HEK293 (cell line): Measurements from ENCODE around the gene PRTG.
A peak's percentile ranks its signal among the peaks of the same experiment; 100 is the strongest.
"Not testable (repeated sequence)": the region's sequence is repeated elsewhere in the genome, so short reads cannot be mapped to it uniquely, and the experiment has no call there.

Experiments used
- CTCF ChIA-PET: fragments of 350-600 bp; formaldehyde crosslinking; extraction: SDS; loops from one replicate; lab custom pipeline; 2021; ENCODE audit warnings: antibody characterized with exemption; lab: Yijun Ruan, JAX
- POLR2A ChIA-PET: fragments of 300-600 bp; formaldehyde crosslinking; extraction: SDS; loops from one replicate; lab custom pipeline; 2020; ENCODE audit warnings: antibody characterized with exemption, inconsistent platforms; lab: Yijun Ruan, JAX
- H3K27ac ChIP-seq: fragments of 200-500 bp; sonication (Bioruptor generic); 2 replicates; pipeline ENCODE4 v1.5.1; 2014; ENCODE audit warnings: low read depth, low read length, control low read depth, inconsistent platforms; ENCODE audit errors: extremely low read depth
- H3K36me3 ChIP-seq, 2 experiments: fragments of 200-500 bp in 1 of 2; sonication (Bioruptor generic) in 1 of 2; 1 replicate in 1 of 2; 2 replicates in 1 of 2; pipeline ENCODE4 v1.5.1; 2014 to 2017; ENCODE audit warnings: inconsistent platforms in 2 of 2, low read length in 2 of 2; ENCODE audit not compliant: control insufficient read depth in 2 of 2, insufficient read depth in 1 of 2
- H3K4me1 ChIP-seq: fragments of 200-500 bp; sonication (Bioruptor generic); 2 replicates; pipeline ENCODE4 v1.5.1; 2014; ENCODE audit warnings: mild to moderate bottlenecking, low read length, inconsistent platforms; ENCODE audit not compliant: control insufficient read depth, insufficient read depth
- H3K4me3 ChIP-seq: 2 replicates; pipeline ENCODE4 v1.5.1; 2011; ENCODE audit warnings: low read depth, mild to moderate bottlenecking, control low read depth, low read length, moderate library complexity
- H3K9me3 ChIP-seq: fragments of 200-500 bp; sonication (Bioruptor generic); 2 replicates; pipeline ENCODE4 v1.5.1; 2014; ENCODE audit warnings: low read depth, low read length, inconsistent platforms; ENCODE audit not compliant: control insufficient read depth, insufficient read depth
- FEZF1 ChIP-seq: fragments of 450-650 bp; formaldehyde crosslinking; IDR thresholded peaks from 2 replicates; pipeline ENCODE4 v1.5.1; 2016; ENCODE audit warnings: missing biosample characterization, missing genetic modification characterization
- GFI1B ChIP-seq: fragments of 450-650 bp; formaldehyde crosslinking; IDR thresholded peaks from 2 replicates; pipeline ENCODE4 v1.5.1; 2016; ENCODE audit warnings: missing biosample characterization, missing genetic modification characterization
- REPIN1 ChIP-seq: fragments of 450-650 bp; formaldehyde crosslinking; IDR thresholded peaks from 2 replicates; pipeline ENCODE4 v1.5.1; 2017; ENCODE audit warnings: missing biosample characterization, missing genetic modification characterization, low read depth
- YY1 ChIP-seq: fragments of 450-650 bp; formaldehyde crosslinking; IDR thresholded peaks from 2 replicates; pipeline ENCODE4 v1.5.1; 2018; ENCODE audit warnings: missing biosample characterization, missing genetic modification characterization
- ZBTB8A ChIP-seq: fragments of 450-650 bp; formaldehyde crosslinking; IDR thresholded peaks from 2 replicates; pipeline ENCODE4 v1.5.1; 2016; ENCODE audit warnings: missing biosample characterization, missing genetic modification characterization
- ZIC2 ChIP-seq: fragments of 450-650 bp; formaldehyde crosslinking; IDR thresholded peaks from 2 replicates; pipeline ENCODE4 v1.5.1; 2016; ENCODE audit warnings: missing biosample characterization, missing genetic modification characterization
- ZNF146 ChIP-seq: fragments of 450-650 bp; formaldehyde crosslinking; IDR thresholded peaks from 2 replicates; pipeline ENCODE4 v1.5.1; 2016; ENCODE audit warnings: missing biosample characterization, missing genetic modification characterization
- ZNF19 ChIP-seq: fragments of 450-650 bp; formaldehyde crosslinking; IDR thresholded peaks from 2 replicates; pipeline ENCODE4; 2016; ENCODE audit warnings: missing biosample characterization, missing genetic modification characterization, low read depth
- ZNF239 ChIP-seq: fragments of 450-650 bp; formaldehyde crosslinking; IDR thresholded peaks from 2 replicates; pipeline ENCODE4 v1.5.1; 2016; ENCODE audit warnings: missing biosample characterization, missing genetic modification characterization
- ZNF24 ChIP-seq: fragments of 450-650 bp; formaldehyde crosslinking; IDR thresholded peaks from 2 replicates; pipeline ENCODE4 v1.5.1; 2016; ENCODE audit warnings: missing biosample characterization, missing genetic modification characterization
- ZNF354C ChIP-seq: fragments of 450-650 bp; formaldehyde crosslinking; IDR thresholded peaks from 2 replicates; pipeline ENCODE4 v1.5.1; 2016; ENCODE audit warnings: missing biosample characterization, missing genetic modification characterization, low read depth, borderline replicate concordance
- ZNF423 ChIP-seq: fragments of 450-650 bp; formaldehyde crosslinking; IDR thresholded peaks from 2 replicates; pipeline ENCODE4 v1.5.1; 2016; ENCODE audit warnings: missing biosample characterization, missing genetic modification characterization
- ZNF433 ChIP-seq: fragments of 450-650 bp; formaldehyde crosslinking; IDR thresholded peaks from 2 replicates; pipeline ENCODE4 v1.5.1; 2016; ENCODE audit warnings: missing biosample characterization, missing genetic modification characterization, low read depth
- ZNF555 ChIP-seq: fragments of 450-650 bp; formaldehyde crosslinking; conservative IDR thresholded peaks from 2 replicates; pipeline ENCODE4 v1.5.1; 2017; ENCODE audit warnings: missing biosample characterization, mild to moderate bottlenecking, missing genetic modification characterization, inconsistent platforms
- ZNF558 ChIP-seq: fragments of 450-650 bp; formaldehyde crosslinking; IDR thresholded peaks from 2 replicates; pipeline ENCODE4 v1.5.1; 2016; ENCODE audit warnings: missing biosample characterization, missing genetic modification characterization
- ZNF561 ChIP-seq: fragments of 450-650 bp; IDR thresholded peaks from 2 replicates; pipeline ENCODE4 v1.5.1; 2018; ENCODE audit warnings: missing biosample characterization, missing genetic modification characterization, borderline replicate concordance
- ZNF629 ChIP-seq: fragments of 450-650 bp; formaldehyde crosslinking; IDR thresholded peaks from 2 replicates; pipeline ENCODE4 v1.5.1; 2017; ENCODE audit warnings: missing biosample characterization, missing genetic modification characterization
- ZNF654 ChIP-seq: fragments of 450-650 bp; formaldehyde crosslinking; IDR thresholded peaks from 2 replicates; pipeline ENCODE4 v1.5.1; 2016; ENCODE audit warnings: low read depth, missing biosample characterization, missing genetic modification characterization
- ZNF664 ChIP-seq: fragments of 450-650 bp; formaldehyde crosslinking; IDR thresholded peaks from 2 replicates; pipeline ENCODE4 v1.5.1; 2016; ENCODE audit warnings: missing biosample characterization, missing genetic modification characterization
- ZNF791 ChIP-seq: fragments of 450-650 bp; formaldehyde crosslinking; IDR thresholded peaks from 2 replicates; pipeline ENCODE4 v1.5.1; 2016; ENCODE audit warnings: missing biosample characterization, missing genetic modification characterization
- ZNF792 ChIP-seq: fragments of 450-650 bp; formaldehyde crosslinking; IDR thresholded peaks from 2 replicates; pipeline ENCODE4 v1.5.1; 2016; ENCODE audit warnings: missing biosample characterization, missing genetic modification characterization
- TF ChIP-seq, protein P1 (sequence below): fragments of 450-650 bp; formaldehyde crosslinking; IDR thresholded peaks from 2 replicates; pipeline ENCODE4 v1.5.1; 2016; ENCODE audit warnings: missing biosample characterization, missing genetic modification characterization
- TF ChIP-seq, protein P2 (sequence below): fragments of 450-650 bp; formaldehyde crosslinking; conservative IDR thresholded peaks from 2 replicates; pipeline ENCODE4 v1.5.1; 2016; ENCODE audit warnings: low read depth, missing biosample characterization, missing genetic modification characterization

Gene PRTG

GRCh38 chr15:55764398-55764797 lies 21.4 kb upstream of the PRTG start:
- TF ChIP-seq ZNF19 (tag by site-specific recombination) (no peak), ZNF555 (tag by site-specific recombination) (no peak), ZNF239 (tag by site-specific recombination) (no peak), GFI1B (tag by site-specific recombination) (no peak), ZNF146 (tag by site-specific recombination) (no peak), REPIN1 (tag by site-specific recombination) (no peak)
- TF ChIP-seq, all 188 proteins: peak for 0
- POLR2A ChIA-PET = no interaction called here
- H3K4me3 ChIP-seq = no peak overlapping the region

GRCh38 chr15:55758580-55758986 lies 15.6 kb upstream of the PRTG start:
- Histone ChIP-seq H3K4me1 (no peaks in the 10 kb centered on the region), H3K4me3 (no peak overlapping the region), H3K27ac (no peak overlapping the region), H3K36me3 (no peaks in the 10 kb centered on the region)
- ChIA-PET POLR2A (no interaction called here), CTCF (no interaction called here)
- TF ChIP-seq ZNF423 (tag by site-specific recombination) = peak; percentile 63; the same call in 1 of the 2 replicates
- TF ChIP-seq FEZF1 (tag by site-specific recombination) = 0 out of 2 replicates have a peak, but pooled peaks have one; percentile 34
- 0 out of 2 replicates have a peak, but pooled peaks have one; percentile 28 for TF ChIP-seq ZNF561 (tag by site-specific recombination)
- no peak for TF ChIP-seq ZNF792 (tag by site-specific recombination)
- TF ChIP-seq REPIN1 (tag by site-specific recombination) = no peak
- 0 out of 2 replicates have a peak, but pooled peaks have one; percentile 12 for TF ChIP-seq ZNF629 (tag by site-specific recombination)
- peak; percentile 59; the same call in 1 of the 2 replicates for TF ChIP-seq ZBTB8A
- TF ChIP-seq ZNF24 (tag by site-specific recombination) = no peak
- TF ChIP-seq YY1 (tag by site-specific recombination) = peak; percentile 59; the same call in 1 of the 2 replicates
- peak; percentile 96 for TF ChIP-seq ZIC2 (tag by site-specific recombination)
- TF ChIP-seq, all 188 proteins: peak for 7
- no peaks in the 10 kb centered on the region for H3K9me3 ChIP-seq

More at GRCh38 chr15:55764398-55764797, 21.4 kb upstream of the PRTG start:
- H3K9me3 ChIP-seq = no peaks in the 10 kb centered on the region
- no peak overlapping the region for H3K27ac ChIP-seq
- no peaks in the 10 kb centered on the region for H3K4me1 ChIP-seq
- CTCF ChIA-PET = interaction anchor here (0.7 to 3.4 kb wide), 2 partner anchors 11 to 47 kb away, joined by 3 to 13 read pairs; no protein-coding TSS in a partner anchor
- no peaks in the 10 kb centered on the region for H3K36me3 ChIP-seq

DNA sequence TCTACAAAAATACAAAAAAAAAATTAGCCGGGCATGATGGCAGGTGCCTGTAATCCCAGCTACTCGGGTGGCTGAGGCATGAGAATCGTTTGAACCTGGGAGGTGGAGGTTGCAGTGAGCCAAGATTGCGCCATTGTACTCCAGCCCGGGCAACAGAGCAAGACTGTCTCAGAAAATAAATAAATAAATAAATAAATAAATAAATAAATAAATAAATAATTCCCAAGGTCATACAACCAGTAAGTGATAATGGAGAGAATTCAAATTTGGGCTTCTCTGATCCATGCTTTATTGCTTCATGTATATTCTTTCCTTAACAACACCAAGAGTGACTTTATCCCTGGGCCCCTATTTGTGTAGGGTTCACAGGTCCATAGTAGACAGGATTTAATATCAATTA lies 10.5 kb upstream of the PRTG start:
- H3K4me1 ChIP-seq, H3K36me3 ChIP-seq, H3K4me3 ChIP-seq, POLR2A ChIA-PET, H3K9me3 ChIP-seq, H3K27ac ChIP-seq: not testable (repeated sequence)
- CTCF ChIA-PET = interaction anchor here (0.5 kb wide), 1 partner anchor 30 kb away, joined by 3 read pairs; no protein-coding TSS in a partner anchor
- TF ChIP-seq ZNF791 (tag by site-specific recombination) (0 out of 2 replicates have a peak, but pooled peaks have one; percentile 17), ZNF629 (tag by site-specific recombination) (0 out of 2 replicates have a peak, but pooled peaks have one; percentile 20), ZBTB8A (peak; percentile 50), ZNF558 (0 out of 2 replicates have a peak, but pooled peaks have one; percentile 50), ZNF433 (tag by site-specific recombination) (peak; percentile 72), ZNF354C (0 out of 2 replicates have a peak, but pooled peaks have one; percentile 57), ZNF654 (tag by site-specific recombination) (0 out of 2 replicates have a peak, but pooled peaks have one; percentile 14), ZNF664 (tag by site-specific recombination) (peak; percentile 57; the same call in 1 of the 2 replicates)
- TF ChIP-seq, protein P1, sequence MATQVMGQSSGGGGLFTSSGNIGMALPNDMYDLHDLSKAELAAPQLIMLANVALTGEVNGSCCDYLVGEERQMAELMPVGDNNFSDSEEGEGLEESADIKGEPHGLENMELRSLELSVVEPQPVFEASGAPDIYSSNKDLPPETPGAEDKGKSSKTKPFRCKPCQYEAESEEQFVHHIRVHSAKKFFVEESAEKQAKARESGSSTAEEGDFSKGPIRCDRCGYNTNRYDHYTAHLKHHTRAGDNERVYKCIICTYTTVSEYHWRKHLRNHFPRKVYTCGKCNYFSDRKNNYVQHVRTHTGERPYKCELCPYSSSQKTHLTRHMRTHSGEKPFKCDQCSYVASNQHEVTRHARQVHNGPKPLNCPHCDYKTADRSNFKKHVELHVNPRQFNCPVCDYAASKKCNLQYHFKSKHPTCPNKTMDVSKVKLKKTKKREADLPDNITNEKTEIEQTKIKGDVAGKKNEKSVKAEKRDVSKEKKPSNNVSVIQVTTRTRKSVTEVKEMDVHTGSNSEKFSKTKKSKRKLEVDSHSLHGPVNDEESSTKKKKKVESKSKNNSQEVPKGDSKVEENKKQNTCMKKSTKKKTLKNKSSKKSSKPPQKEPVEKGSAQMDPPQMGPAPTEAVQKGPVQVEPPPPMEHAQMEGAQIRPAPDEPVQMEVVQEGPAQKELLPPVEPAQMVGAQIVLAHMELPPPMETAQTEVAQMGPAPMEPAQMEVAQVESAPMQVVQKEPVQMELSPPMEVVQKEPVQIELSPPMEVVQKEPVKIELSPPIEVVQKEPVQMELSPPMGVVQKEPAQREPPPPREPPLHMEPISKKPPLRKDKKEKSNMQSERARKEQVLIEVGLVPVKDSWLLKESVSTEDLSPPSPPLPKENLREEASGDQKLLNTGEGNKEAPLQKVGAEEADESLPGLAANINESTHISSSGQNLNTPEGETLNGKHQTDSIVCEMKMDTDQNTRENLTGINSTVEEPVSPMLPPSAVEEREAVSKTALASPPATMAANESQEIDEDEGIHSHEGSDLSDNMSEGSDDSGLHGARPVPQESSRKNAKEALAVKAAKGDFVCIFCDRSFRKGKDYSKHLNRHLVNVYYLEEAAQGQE (tag by site-specific recombination) = peak; percentile 51; the same call in 1 of the 2 replicates
- TF ChIP-seq, protein P2, sequence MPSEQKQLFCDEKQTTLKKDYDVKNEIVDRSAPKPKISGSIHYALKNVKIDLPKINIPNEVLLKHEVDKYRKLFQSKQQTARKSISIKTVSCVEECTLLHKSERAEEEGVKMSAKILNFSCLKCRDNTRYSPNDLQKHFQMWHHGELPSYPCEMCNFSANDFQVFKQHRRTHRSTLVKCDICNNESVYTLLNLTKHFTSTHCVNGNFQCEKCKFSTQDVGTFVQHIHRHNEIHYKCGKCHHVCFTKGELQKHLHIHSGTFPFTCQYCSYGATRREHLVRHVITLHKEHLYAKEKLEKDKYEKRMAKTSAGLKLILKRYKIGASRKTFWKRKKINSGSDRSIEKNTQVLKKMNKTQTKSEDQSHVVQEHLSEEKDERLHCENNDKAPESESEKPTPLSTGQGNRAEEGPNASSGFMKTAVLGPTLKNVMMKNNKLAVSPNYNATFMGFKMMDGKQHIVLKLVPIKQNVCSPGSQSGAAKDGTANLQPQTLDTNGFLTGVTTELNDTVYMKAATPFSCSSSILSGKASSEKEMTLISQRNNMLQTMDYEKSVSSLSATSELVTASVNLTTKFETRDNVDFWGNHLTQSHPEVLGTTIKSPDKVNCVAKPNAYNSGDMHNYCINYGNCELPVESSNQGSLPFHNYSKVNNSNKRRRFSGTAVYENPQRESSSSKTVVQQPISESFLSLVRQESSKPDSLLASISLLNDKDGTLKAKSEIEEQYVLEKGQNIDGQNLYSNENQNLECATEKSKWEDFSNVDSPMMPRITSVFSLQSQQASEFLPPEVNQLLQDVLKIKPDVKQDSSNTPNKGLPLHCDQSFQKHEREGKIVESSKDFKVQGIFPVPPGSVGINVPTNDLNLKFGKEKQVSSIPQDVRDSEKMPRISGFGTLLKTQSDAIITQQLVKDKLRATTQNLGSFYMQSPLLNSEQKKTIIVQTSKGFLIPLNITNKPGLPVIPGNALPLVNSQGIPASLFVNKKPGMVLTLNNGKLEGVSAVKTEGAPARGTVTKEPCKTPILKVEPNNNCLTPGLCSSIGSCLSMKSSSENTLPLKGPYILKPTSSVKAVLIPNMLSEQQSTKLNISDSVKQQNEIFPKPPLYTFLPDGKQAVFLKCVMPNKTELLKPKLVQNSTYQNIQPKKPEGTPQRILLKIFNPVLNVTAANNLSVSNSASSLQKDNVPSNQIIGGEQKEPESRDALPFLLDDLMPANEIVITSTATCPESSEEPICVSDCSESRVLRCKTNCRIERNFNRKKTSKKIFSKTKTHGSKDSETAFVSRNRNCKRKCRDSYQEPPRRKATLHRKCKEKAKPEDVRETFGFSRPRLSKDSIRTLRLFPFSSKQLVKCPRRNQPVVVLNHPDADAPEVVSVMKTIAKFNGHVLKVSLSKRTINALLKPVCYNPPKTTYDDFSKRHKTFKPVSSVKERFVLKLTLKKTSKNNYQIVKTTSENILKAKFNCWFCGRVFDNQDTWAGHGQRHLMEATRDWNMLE = peak; percentile 83
